HepG2 (cell line): ENCODE results near the gene KIF1B. TPM values are rescaled to one million over a fixed set of nuclear protein-coding genes. Genes with fewer than 3 reads are reported as not detected.
A peak's percentile ranks its signal among the peaks of the same experiment; 100 is the strongest.

Experiments used
- ATAC-seq: fragments of 200-7000 bp; cut with Tn5 transposase; 3 replicates; pipeline ENCODE4 v1.9.1; 2020; ENCODE audit warnings: mild to moderate bottlenecking, moderate library complexity
- BruUV-seq: library from RNA; stranded (reverse); fragments of 400-500 nt; replicated peaks from 2 replicates; lab custom pipeline; 2021; lab: Mats Ljungman, UMichigan
- CTCF ChIA-PET: fragments of 300-600 bp; formaldehyde crosslinking; extraction: SDS; loops from one replicate; lab custom pipeline; 2021; ENCODE audit warnings: low total read pairs, inconsistent platforms, low intra/inter-chr PET ratio; lab: Yijun Ruan, JAX
- POLR2A ChIA-PET: fragments of 350-600 bp; sonication (Branson Sonifier 250); formaldehyde crosslinking; loops from one replicate; lab custom pipeline; 2020; ENCODE audit warnings: antibody characterized with exemption, inconsistent platforms; lab: Yijun Ruan, JAX
- DNase-seq: peaks from one replicate; pipeline ENCODE4 v3.0.0-alpha.2; 2015; ENCODE audit warnings: low spot score
- FAIRE-seq: peaks from 3 replicates; lab custom pipeline; 2011; peaks lifted over from hg19 to GRCh38; lab: Jason Lieb, UNC
- H2AFZ ChIP-seq: one replicate; pipeline ENCODE4 v1.6.1; 2011; ENCODE audit warnings: low read length, inconsistent platforms
- H3K27ac ChIP-seq: fragments of 300-600 bp; 3 replicates; pipeline ENCODE4 v1.8.0; 2011; ENCODE audit warnings: mixed run types, mild to moderate bottlenecking, mixed read lengths, low read length, inconsistent platforms; ENCODE audit not compliant: insufficient read depth; ENCODE audit errors: extremely low read length
- H3K27me3 ChIP-seq, 2 experiments: fragments of 200-600 bp in 1 of 2; 2 replicates in 1 of 2; 3 replicates in 1 of 2; pipeline versions ENCODE4 v1.6.0 to v1.8.0; 2011; ENCODE audit warnings: low read length in 2 of 2, mild to moderate bottlenecking in 2 of 2, moderate library complexity in 2 of 2, inconsistent platforms in 1 of 2; ENCODE audit not compliant: insufficient read depth in 2 of 2, control insufficient read depth in 1 of 2
- H3K36me3 ChIP-seq, 2 experiments: fragments of 200-600 bp in 1 of 2; replicated peaks in 1 of 2; 2 replicates in 1 of 2; 3 replicates in 1 of 2; pipeline versions ENCODE4 v1.5.1 to v1.8.0; 2011; ENCODE audit warnings: low read length in 2 of 2, inconsistent platforms in 1 of 2; ENCODE audit not compliant: insufficient read depth in 2 of 2, control insufficient read depth in 1 of 2
- H3K4me1 ChIP-seq: 2 replicates; pipeline ENCODE4 v1.5.1; 2012; ENCODE audit warnings: low read length, inconsistent platforms; ENCODE audit not compliant: insufficient read depth
- H3K4me2 ChIP-seq: 2 replicates; pipeline ENCODE4 v1.6.0; 2011; ENCODE audit warnings: low read depth, low read length, inconsistent platforms
- H3K4me3 ChIP-seq, 3 experiments: fragments of 200-600 bp in 1 of 3; sonication (generic), shearing (Covaris generic) in 1 of 3; replicated peaks in 1 of 3; 2 replicates each; pipeline ENCODE4 v1.5.1; 2011 to 2016; ENCODE audit warnings: low read length in 3 of 3, inconsistent platforms in 2 of 3, low read depth in 2 of 3, mild to moderate bottlenecking in 2 of 3, control low read depth in 1 of 3, mixed read lengths in 1 of 3; ENCODE audit not compliant: insufficient read depth in 1 of 3
- H3K79me2 ChIP-seq: one replicate; pipeline ENCODE4 v1.6.1; 2011; ENCODE audit warnings: low read length, inconsistent platforms; ENCODE audit not compliant: insufficient read depth
- H3K9ac ChIP-seq: 2 replicates; pipeline ENCODE4 v1.6.0; 2011; ENCODE audit warnings: mild to moderate bottlenecking, low read depth, low read length, inconsistent platforms; ENCODE audit not compliant: insufficient read depth
- H3K9me3 ChIP-seq: 2 replicates; pipeline ENCODE4 v1.5.1; 2012; ENCODE audit warnings: mild to moderate bottlenecking, low read length
- H4K20me1 ChIP-seq: 2 replicates; pipeline ENCODE4 v1.6.0; 2011; ENCODE audit warnings: inconsistent platforms, mild to moderate bottlenecking, low read length, moderate library complexity; ENCODE audit not compliant: insufficient read depth
- ATF4 ChIP-seq, 2 experiments: fragments of 450-650 bp in 1 of 2; sonication (generic) in 1 of 2; formaldehyde crosslinking; IDR thresholded peaks; 2 replicates each; pipeline versions ENCODE4 v1.5.0 to v1.8.0; 2020 to 2022; ENCODE audit warnings: mild to moderate bottlenecking in 1 of 2, missing genetic modification reagents in 1 of 2
- CEBPB ChIP-seq: IDR thresholded peaks from 2 replicates; pipeline ENCODE4 v1.6.1; 2011; ENCODE audit warnings: low read depth, low read length, improper control_type of control experiment, borderline replicate concordance
- CEBPG ChIP-seq: IDR thresholded peaks from 2 replicates; pipeline ENCODE4 v1.6.1; 2016
- GTF2F1 ChIP-seq: fragments of 150-350 bp; IDR thresholded peaks from 2 replicates; pipeline ENCODE4 v1.6.1; 2014; ENCODE audit warnings: low read length
- MZF1 ChIP-seq: sonication (generic); formaldehyde crosslinking; IDR thresholded peaks from 2 replicates; pipeline ENCODE4 v1.8.1; 2023; ENCODE audit warnings: mild to moderate bottlenecking, missing genetic modification reagents, borderline replicate concordance
- SKI ChIP-seq: fragments of 450-650 bp; IDR thresholded peaks from one replicate; pipeline ENCODE4 v1.6.1; 2018; ENCODE audit warnings: mild to moderate bottlenecking; ENCODE audit not compliant: partially characterized antibody
- TARDBP ChIP-seq: sonication (generic); formaldehyde crosslinking; IDR thresholded peaks from 2 replicates; pipeline ENCODE4 v1.8.0; 2022; ENCODE audit warnings: mild to moderate bottlenecking, missing genetic modification reagents
- ZNF713 ChIP-seq: sonication (generic); formaldehyde crosslinking; IDR thresholded peaks from 2 replicates; pipeline ENCODE4 v1.4.0; 2020; ENCODE audit warnings: mild to moderate bottlenecking, missing genetic modification reagents
- WGBS: methylation state at CpG from one replicate; pipeline ENCODE4 v1.1.6; 2017; ENCODE audit warnings: low lambda C conversion rate; 5-methylcytosine and 5-hydroxymethylcytosine counted together
- in situ Hi-C: cut with HindIII; loops from 2 replicates; pipeline ENCODE4 v1.10.0; 2017; ENCODE audit warnings: low pct_unique_long_range_greater_than_20kb; ENCODE audit not compliant: extremely low pct_ligation_motif_present
- intact Hi-C: fragments of 100-400 bp; cut with micrococcal nuclease; formaldehyde crosslinking; loops from one replicate; pipeline ENCODE4 v1.10.0; 2022; ENCODE audit not compliant: unreplicated experiment
- polyA plus RNA-seq, 8 experiments: library from polyadenylated mRNA; depleted of rRNA in 3 of 8; stranded (reverse) in 7 of 8; unstranded in 1 of 8; fragments of >200 nt; fragmentation: Illumina TruSeq in 4 of 8; extraction: Trizol in 4 of 8; gene quantifications; 2 replicates each; pipeline versions ENCODE4 v1.2.1 to v1.2.3, GENCODE V29; 2011 to 2016; ENCODE audit warnings: low read depth in 4 of 8, missing spikeins in 1 of 8, mixed read lengths in 1 of 8; ENCODE audit not compliant: insufficient read depth in 1 of 8
- total RNA-seq, 5 experiments: library from RNA; depleted of rRNA; stranded (reverse); fragments of >200 nt; fragmentation: Illumina TruSeq; extraction: Trizol; gene quantifications; 2 replicates each; pipeline ENCODE4 v1.2.3, GENCODE V29; 2016; ENCODE audit warnings: low read depth in 1 of 5
- TF ChIP-seq, protein P1 (sequence below): sonication (generic); formaldehyde crosslinking; IDR thresholded peaks from 2 replicates; pipeline ENCODE4 v1.4.0; 2020; ENCODE audit warnings: mild to moderate bottlenecking, low read depth, missing genetic modification reagents
- TF ChIP-seq, protein P2 (sequence below): sonication (generic); formaldehyde crosslinking; IDR thresholded peaks from 2 replicates; pipeline ENCODE4 v1.9.0; 2021; ENCODE audit warnings: missing genetic modification reagents, borderline replicate concordance

KIF1B gene
- total and polyA plus RNA-seq, 2 of the 13 experiments (the other 11 are each of a cell fraction or from before 2014, with no cell fraction given): 26.7 to 32.5 TPM

DNA sequence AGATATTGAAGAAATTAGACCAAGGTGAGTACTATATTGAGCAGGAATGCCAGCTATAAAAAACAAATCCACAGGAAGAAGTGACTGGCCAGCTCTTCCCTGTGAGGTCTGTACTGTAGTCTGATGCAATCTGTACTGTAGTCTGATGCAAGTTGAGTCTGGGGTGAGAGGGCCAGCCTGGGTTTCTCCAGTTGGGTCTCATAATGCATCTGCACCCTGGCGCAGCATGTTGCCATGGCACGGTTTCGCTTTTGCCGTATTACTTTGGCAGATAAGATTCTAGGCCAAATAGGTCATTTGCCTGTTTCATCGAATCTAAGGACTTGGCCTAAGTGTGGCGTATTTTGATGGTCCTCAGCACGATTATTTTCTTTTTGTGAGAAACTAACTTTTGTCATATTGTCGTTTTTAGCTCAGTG is 164.1 kb downstream of the KIF1B start:
- in situ Hi-C loops: no loop called here
- ChIA-PET CTCF (no interaction called here), POLR2A (no interaction called here)
- no peak for ATAC-seq
- TF ChIP-seq SKI (no peak), CEBPB (peak; percentile 52; the same call in 1 of the 2 replicates), GTF2F1 (no peak), TARDBP (CRISPR knock-in tag) (no peak), CEBPG (CRISPR knock-in tag) (peak; percentile 43; the same call in 1 of the 2 replicates), MZF1 (CRISPR knock-in tag) (no peak), ATF4 (CRISPR knock-in tag; IDR thresholded peaks at IDR 0.05) (peak in 1 of 2 experiments; percentile 91; a peak in 2 of 4 replicates), ZNF713 (CRISPR knock-in tag) (no peak)
- TF ChIP-seq, protein P1, sequence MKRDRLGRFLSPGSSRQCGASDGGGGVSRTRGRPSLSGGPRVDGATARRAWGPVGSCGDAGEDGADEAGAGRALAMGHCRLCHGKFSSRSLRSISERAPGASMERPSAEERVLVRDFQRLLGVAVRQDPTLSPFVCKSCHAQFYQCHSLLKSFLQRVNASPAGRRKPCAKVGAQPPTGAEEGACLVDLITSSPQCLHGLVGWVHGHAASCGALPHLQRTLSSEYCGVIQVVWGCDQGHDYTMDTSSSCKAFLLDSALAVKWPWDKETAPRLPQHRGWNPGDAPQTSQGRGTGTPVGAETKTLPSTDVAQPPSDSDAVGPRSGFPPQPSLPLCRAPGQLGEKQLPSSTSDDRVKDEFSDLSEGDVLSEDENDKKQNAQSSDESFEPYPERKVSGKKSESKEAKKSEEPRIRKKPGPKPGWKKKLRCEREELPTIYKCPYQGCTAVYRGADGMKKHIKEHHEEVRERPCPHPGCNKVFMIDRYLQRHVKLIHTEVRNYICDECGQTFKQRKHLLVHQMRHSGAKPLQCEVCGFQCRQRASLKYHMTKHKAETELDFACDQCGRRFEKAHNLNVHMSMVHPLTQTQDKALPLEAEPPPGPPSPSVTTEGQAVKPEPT (CRISPR knock-in tag): no peak
- TF ChIP-seq, protein P2, sequence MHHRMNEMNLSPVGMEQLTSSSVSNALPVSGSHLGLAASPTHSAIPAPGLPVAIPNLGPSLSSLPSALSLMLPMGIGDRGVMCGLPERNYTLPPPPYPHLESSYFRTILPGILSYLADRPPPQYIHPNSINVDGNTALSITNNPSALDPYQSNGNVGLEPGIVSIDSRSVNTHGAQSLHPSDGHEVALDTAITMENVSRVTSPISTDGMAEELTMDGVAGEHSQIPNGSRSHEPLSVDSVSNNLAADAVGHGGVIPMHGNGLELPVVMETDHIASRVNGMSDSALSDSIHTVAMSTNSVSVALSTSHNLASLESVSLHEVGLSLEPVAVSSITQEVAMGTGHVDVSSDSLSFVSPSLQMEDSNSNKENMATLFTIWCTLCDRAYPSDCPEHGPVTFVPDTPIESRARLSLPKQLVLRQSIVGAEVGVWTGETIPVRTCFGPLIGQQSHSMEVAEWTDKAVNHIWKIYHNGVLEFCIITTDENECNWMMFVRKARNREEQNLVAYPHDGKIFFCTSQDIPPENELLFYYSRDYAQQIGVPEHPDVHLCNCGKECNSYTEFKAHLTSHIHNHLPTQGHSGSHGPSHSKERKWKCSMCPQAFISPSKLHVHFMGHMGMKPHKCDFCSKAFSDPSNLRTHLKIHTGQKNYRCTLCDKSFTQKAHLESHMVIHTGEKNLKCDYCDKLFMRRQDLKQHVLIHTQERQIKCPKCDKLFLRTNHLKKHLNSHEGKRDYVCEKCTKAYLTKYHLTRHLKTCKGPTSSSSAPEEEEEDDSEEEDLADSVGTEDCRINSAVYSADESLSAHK: no peak
- Histone ChIP-seq H3K4me3 (no peak overlapping the region), H4K20me1 (no peaks in the 10 kb centered on the region), H2AFZ (no peak overlapping the region), H3K4me1 (no peaks in the 10 kb centered on the region), H3K9ac (no peak overlapping the region), H3K4me2 (no peak overlapping the region), H3K27me3 (no peaks in the 10 kb centered on the region), H3K9me3 (no peaks in the 10 kb centered on the region), H3K36me3 (peaks cover 28 to 61% of the 10 kb centered on the region in 2 experiments), H3K79me2 (no peaks in the 10 kb centered on the region), H3K27ac (no peak overlapping the region)
- FAIRE-seq: no peak
- no TSS peak for BruUV-seq
- no peak for DNase-seq
- over 99% methylated on average over 8 of the region's 8 CpGs for WGBS
- intact Hi-C loops: no loop called here
